ENCODE results near the gene C6orf120.

DNA sequence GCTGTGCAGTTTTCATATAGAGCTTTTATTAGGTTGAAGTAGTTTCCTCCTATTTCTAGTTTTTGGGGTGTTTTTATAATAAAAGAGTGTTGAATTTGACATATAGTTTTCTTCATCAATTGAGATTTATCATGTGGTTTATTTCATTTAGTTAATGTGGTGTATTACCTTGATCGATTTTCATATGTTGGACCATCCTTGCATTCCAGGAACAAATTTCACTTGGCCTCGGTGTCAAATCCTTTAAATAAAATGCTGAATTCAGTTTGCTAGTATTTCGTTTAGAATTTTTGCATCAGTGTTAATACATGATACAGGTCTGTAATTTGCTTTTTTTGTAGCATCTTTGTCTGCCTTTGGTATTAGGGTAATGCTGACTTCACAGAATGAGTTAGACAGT lies 43.5 kb downstream of the C6orf120 start:
- TF ChIP-seq, protein P1, sequence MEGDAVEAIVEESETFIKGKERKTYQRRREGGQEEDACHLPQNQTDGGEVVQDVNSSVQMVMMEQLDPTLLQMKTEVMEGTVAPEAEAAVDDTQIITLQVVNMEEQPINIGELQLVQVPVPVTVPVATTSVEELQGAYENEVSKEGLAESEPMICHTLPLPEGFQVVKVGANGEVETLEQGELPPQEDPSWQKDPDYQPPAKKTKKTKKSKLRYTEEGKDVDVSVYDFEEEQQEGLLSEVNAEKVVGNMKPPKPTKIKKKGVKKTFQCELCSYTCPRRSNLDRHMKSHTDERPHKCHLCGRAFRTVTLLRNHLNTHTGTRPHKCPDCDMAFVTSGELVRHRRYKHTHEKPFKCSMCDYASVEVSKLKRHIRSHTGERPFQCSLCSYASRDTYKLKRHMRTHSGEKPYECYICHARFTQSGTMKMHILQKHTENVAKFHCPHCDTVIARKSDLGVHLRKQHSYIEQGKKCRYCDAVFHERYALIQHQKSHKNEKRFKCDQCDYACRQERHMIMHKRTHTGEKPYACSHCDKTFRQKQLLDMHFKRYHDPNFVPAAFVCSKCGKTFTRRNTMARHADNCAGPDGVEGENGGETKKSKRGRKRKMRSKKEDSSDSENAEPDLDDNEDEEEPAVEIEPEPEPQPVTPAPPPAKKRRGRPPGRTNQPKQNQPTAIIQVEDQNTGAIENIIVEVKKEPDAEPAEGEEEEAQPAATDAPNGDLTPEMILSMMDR (conservative IDR thresholded peaks at IDR 0.05; ENCODE audit: low read depth, low read length) = no peak
- TF ChIP-seq EZH2 (IDR thresholded peaks at IDR 0.05; ENCODE audit: low read length, unreplicated experiment) (no peak), EZH2phosphoT487 (IDR thresholded peaks at IDR 0.05; ENCODE audit: borderline replicate concordance, low read length) (no peak)

Data from PC-3 (cell line).